ENCODE data around the gene MRTFB.
"Not testable (repeated sequence)": the region's sequence is repeated elsewhere in the genome, so short reads cannot be mapped to it uniquely, and the experiment has no call there.

Gene MRTFB, protein sequence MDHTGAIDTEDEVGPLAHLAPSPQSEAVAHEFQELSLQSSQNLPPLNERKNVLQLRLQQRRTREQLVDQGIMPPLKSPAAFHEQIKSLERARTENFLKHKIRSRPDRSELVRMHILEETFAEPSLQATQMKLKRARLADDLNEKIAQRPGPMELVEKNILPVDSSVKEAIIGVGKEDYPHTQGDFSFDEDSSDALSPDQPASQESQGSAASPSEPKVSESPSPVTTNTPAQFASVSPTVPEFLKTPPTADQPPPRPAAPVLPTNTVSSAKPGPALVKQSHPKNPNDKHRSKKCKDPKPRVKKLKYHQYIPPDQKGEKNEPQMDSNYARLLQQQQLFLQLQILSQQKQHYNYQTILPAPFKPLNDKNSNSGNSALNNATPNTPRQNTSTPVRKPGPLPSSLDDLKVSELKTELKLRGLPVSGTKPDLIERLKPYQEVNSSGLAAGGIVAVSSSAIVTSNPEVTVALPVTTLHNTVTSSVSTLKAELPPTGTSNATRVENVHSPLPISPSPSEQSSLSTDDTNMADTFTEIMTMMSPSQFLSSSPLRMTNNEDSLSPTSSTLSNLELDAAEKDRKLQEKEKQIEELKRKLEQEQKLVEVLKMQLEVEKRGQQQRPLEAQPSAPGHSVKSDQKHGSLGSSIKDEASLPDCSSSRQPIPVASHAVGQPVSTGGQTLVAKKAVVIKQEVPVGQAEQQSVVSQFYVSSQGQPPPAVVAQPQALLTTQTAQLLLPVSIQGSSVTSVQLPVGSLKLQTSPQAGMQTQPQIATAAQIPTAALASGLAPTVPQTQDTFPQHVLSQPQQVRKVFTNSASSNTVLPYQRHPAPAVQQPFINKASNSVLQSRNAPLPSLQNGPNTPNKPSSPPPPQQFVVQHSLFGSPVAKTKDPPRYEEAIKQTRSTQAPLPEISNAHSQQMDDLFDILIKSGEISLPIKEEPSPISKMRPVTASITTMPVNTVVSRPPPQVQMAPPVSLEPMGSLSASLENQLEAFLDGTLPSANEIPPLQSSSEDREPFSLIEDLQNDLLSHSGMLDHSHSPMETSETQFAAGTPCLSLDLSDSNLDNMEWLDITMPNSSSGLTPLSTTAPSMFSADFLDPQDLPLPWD

GRCh38 chr16:14070877-14071575, at the start of gene MRTFB:
Gene MRTFB, plus strand, starts transcription at chr16:14071319. Its CDS starts 69,288 bp downstream, at chr16:14140607.
- no peak for TF ChIP-seq CTCF (conservative IDR thresholded peaks at IDR 0.05; ENCODE audit: low read length)
- DNase-seq (ENCODE audit: low read depth): peak; percentile 43
- H3K4me3 ChIP-seq (ENCODE audit: low read length): peak within 1 kb of the TSS; percentile 75

- not testable (repeated sequence) for H3K4me3 ChIP-seq (ENCODE audit: low read length); DNase-seq (ENCODE audit: low read depth)
Observed at GRCh38 chr16:14023526-14023925, 47.6 kb upstream of the MRTFB start.

- peak; percentile 28 for DNase-seq (ENCODE audit: low read depth)
- H3K4me3 ChIP-seq (ENCODE audit: low read length): no peak overlapping the region
- TF ChIP-seq CTCF (conservative IDR thresholded peaks at IDR 0.05; ENCODE audit: low read length): 0 out of 2 replicates have a peak, but pooled peaks have one; percentile 5
Observed at GRCh38 chr16:14024283-14024682, 46.8 kb upstream of the MRTFB start.

DNA sequence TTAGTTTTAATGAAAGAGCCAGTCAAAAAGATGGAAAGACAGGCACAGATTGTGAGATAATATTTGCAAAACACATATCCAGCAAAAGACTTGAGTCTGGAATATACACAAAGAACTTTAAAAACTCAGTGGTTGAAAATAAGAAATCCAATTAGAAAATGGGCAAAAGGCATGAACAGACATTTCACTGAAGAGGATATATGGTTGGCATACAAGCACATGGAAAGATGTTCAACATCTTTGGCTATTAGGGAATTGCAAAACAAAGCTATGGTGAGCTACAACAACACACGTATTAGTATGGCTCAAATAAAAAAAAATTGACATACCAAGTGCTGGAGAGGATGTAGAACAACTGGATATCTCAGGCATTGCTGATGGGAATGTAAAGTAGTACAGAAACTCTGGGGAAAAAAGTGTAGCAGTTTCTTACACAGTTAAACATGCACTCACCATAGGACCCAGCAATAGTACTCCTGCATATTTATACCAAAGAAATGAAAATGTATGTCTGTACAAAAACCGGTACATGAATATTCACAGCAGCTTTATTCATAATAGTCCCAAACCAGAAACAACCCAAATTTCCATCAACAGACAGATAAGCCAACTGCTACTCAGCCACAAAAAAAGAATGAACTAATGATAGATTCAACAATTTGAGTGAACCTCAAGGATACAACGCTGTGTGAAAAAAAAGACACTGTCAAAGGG, 44.4 kb upstream of the MRTFB start:
- DNase-seq (ENCODE audit: low read depth): no peak
- no peak overlapping the region for H3K4me3 ChIP-seq (ENCODE audit: low read length)
- no peak for TF ChIP-seq CTCF (conservative IDR thresholded peaks at IDR 0.05; ENCODE audit: low read length)

DNA sequence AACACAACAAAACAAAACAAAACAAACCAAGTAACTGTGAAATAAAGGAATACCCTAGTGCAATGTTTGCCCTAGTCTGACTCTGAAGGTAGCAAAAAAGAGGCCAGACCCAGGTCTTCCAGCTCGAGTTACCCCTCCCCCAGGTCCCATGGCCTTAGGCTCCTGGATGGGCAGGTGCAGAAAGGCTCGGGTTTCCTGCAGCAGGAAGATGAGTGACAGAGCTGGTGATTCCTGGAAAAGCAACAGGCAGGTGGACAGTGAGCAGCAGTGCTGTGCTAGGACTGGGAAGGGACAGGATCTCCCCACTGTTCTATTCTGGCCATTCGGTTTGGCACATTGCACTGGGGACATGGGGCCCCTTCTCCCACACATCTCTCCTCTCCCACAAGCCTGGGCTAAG, 42.9 kb upstream of the MRTFB start:
- no peak for DNase-seq (ENCODE audit: low read depth)
- no peak overlapping the region for H3K4me3 ChIP-seq (ENCODE audit: low read length)
- TF ChIP-seq CTCF (conservative IDR thresholded peaks at IDR 0.05; ENCODE audit: low read length): no peak

GRCh38 chr16:14029658-14030057, 41.5 kb upstream of the MRTFB start:
- DNase-seq (ENCODE audit: low read depth): no peak
- no peak for TF ChIP-seq CTCF (conservative IDR thresholded peaks at IDR 0.05; ENCODE audit: low read length)
- no peak overlapping the region for H3K4me3 ChIP-seq (ENCODE audit: low read length)
